ENCODE results near the gene RPL5.
"Not testable (repeated sequence)": the region's sequence is repeated elsewhere in the genome, so short reads cannot be mapped to it uniquely, and the experiment has no call there.

RPL5 gene

DNA sequence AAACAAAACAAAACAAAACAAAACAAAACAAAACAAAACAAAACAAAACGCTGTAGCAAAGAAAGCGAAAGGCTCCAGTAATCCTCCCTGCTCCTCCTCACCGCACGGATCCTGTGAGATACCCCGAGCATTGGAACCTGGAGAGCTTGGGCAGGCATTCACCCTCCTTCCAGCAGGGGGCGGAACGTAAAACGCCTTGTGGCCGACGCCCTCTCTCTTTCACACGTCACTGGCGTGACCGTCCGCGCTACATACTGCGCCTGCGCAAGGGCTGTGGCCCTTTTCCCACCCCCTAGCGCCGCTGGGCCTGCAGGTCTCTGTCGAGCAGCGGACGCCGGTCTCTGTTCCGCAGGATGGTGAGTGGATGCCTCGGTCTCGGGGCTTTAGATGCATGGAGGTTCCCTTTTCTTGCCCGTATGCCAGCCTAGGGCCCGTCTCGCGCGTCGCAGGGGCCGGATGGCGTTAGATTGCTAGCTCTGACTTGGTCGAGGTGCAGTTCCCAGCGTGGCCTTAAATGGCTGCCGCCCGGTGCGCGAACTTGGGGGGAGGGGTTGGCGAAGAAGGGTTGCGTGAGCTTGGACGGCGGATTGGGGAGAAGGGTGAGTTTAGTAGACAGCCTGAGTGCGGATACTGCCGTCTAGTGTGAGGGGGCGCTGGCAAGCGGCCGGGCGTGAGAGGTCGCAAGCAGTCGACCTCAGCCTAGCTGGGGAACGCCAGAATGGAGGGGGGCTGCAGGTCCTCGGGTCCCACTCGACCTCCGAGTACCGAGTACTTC lies at the start of gene RPL5:
RPL5 (plus strand) TSS at position 279 of the 775 bp plus-strand sequence; CDS start at position 354, 75 bp downstream.
- Histone ChIP-seq H3K4me3 (IDR thresholded peaks at IDR 0.05; ENCODE audit: insufficient read depth, low read depth, low read length) (peak within 1 kb of the TSS; percentile 68), H2AFZ (ENCODE audit: low read depth) (peak within 1 kb of the TSS; percentile 61), H3K36me3 (ENCODE audit: insufficient read depth) (peaks cover 18% of the 10 kb centered on the region; the same call in 1 of the 2 replicates), H3K4me1 (ENCODE audit: low read depth, poor library complexity, severe bottlenecking) (peaks cover 36% of the 10 kb centered on the region), H3K27ac (peak within 1 kb of the TSS; percentile 87), H3K9ac (peak within 1 kb of the TSS; percentile 97), H3K79me2 (ENCODE audit: insufficient read depth, low read depth) (peaks cover 51% of the 10 kb centered on the region), H3K4me2 (peak within 1 kb of the TSS; percentile 98), H3K27me3 (ENCODE audit: insufficient read depth, low read depth) (no peaks in the 10 kb centered on the region), H4K20me1 (ENCODE audit: insufficient read depth) (peaks cover 25% of the 10 kb centered on the region; the same call in 1 of the 2 replicates)
- TF ChIP-seq, protein P1, sequence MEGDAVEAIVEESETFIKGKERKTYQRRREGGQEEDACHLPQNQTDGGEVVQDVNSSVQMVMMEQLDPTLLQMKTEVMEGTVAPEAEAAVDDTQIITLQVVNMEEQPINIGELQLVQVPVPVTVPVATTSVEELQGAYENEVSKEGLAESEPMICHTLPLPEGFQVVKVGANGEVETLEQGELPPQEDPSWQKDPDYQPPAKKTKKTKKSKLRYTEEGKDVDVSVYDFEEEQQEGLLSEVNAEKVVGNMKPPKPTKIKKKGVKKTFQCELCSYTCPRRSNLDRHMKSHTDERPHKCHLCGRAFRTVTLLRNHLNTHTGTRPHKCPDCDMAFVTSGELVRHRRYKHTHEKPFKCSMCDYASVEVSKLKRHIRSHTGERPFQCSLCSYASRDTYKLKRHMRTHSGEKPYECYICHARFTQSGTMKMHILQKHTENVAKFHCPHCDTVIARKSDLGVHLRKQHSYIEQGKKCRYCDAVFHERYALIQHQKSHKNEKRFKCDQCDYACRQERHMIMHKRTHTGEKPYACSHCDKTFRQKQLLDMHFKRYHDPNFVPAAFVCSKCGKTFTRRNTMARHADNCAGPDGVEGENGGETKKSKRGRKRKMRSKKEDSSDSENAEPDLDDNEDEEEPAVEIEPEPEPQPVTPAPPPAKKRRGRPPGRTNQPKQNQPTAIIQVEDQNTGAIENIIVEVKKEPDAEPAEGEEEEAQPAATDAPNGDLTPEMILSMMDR (conservative IDR thresholded peaks at IDR 0.05; ENCODE audit: low read depth, low read length) = peak; percentile 63

DNA sequence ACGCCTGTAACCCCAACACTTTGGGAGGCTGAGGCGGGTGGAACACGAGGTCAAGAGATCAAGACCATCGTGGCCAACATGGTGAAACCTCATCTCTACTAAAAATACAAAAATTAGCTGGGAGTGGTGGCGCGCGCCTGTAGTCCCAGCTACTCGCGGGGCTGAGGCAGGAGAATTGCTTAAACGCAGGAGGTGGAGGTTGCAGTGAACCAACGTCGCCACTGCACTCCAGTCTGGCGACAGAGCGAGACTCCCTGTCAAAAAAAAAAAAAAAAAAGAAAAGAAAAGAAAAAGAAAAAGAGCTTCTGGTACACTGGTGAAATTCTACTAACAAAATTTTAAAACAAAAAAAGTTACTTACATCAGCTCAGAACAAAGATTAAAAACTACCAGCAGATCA lies 48.3 kb upstream of the RPL5 start:
- Histone ChIP-seq H3K79me2 (ENCODE audit: insufficient read depth, low read depth) (peaks cover 12% of the 10 kb centered on the region; the same call in 1 of the 2 replicates), H3K4me2 (peak overlapping the region; percentile 92), H3K4me3 (IDR thresholded peaks at IDR 0.05; ENCODE audit: insufficient read depth, low read depth, low read length) (peak overlapping the region; percentile 26), H3K27ac (peak overlapping the region; percentile 81; the same call in 1 of the 2 replicates), H3K9ac (peak overlapping the region; percentile 65; the same call in 1 of the 2 replicates), H2AFZ (ENCODE audit: low read depth) (peak overlapping the region; percentile 83; the same call in 1 of the 2 replicates)
- H3K4me1 ChIP-seq (ENCODE audit: low read depth, poor library complexity, severe bottlenecking); H4K20me1 ChIP-seq (ENCODE audit: insufficient read depth); H3K36me3 ChIP-seq (ENCODE audit: insufficient read depth); H3K27me3 ChIP-seq (ENCODE audit: insufficient read depth, low read depth): not testable (repeated sequence)

DNA sequence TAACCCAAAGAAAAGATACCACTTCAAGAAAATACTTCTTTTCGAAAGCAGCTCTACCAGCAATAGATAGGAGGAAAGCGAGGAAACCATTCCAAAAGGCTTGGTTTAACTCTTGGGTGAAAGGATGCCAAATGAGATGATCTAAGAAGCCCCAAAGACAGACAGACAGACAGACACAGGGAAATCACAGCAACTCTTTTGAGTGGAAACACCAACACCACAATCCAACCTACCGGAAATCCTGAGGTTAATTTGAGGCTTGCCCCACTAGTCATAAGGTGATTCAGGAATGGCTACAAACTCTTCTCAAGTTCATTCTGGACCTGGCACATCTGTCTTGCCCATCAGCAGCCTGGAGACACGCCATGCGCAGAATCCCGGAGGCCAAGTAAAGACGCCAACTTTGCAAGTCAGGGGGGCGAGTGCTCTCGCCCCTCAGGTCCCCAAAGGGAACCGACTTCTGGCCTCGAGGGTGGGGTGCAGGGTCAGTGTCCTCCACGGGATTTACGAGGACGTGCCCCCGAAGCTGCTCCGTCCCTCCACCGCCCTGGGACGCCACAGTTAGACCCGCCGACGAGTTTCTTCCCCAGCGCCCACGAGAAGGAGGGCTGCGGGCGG lies 47.7 kb upstream of the RPL5 start:
- peak overlapping the region; percentile 65 for H3K9ac ChIP-seq
- peaks cover 12% of the 10 kb centered on the region; the same call in 1 of the 2 replicates for H3K79me2 ChIP-seq (ENCODE audit: insufficient read depth, low read depth)
- peak overlapping the region; percentile 81 for H3K27ac ChIP-seq
- H3K4me2 ChIP-seq = peak overlapping the region; percentile 92
- no peaks in the 10 kb centered on the region for H3K27me3 ChIP-seq (ENCODE audit: insufficient read depth, low read depth)
- H2AFZ ChIP-seq (ENCODE audit: low read depth) = peak overlapping the region; percentile 83; the same call in 1 of the 2 replicates
- H3K4me1 ChIP-seq (ENCODE audit: low read depth, poor library complexity, severe bottlenecking) = no peaks in the 10 kb centered on the region
- peak overlapping the region; percentile 26 for H3K4me3 ChIP-seq (IDR thresholded peaks at IDR 0.05; ENCODE audit: insufficient read depth, low read depth, low read length)
- H3K36me3 ChIP-seq (ENCODE audit: insufficient read depth) = no peaks in the 10 kb centered on the region
- H4K20me1 ChIP-seq (ENCODE audit: insufficient read depth) = no peaks in the 10 kb centered on the region
- TF ChIP-seq, protein P1 (conservative IDR thresholded peaks at IDR 0.05; ENCODE audit: low read depth, low read length) = no peak

DNA sequence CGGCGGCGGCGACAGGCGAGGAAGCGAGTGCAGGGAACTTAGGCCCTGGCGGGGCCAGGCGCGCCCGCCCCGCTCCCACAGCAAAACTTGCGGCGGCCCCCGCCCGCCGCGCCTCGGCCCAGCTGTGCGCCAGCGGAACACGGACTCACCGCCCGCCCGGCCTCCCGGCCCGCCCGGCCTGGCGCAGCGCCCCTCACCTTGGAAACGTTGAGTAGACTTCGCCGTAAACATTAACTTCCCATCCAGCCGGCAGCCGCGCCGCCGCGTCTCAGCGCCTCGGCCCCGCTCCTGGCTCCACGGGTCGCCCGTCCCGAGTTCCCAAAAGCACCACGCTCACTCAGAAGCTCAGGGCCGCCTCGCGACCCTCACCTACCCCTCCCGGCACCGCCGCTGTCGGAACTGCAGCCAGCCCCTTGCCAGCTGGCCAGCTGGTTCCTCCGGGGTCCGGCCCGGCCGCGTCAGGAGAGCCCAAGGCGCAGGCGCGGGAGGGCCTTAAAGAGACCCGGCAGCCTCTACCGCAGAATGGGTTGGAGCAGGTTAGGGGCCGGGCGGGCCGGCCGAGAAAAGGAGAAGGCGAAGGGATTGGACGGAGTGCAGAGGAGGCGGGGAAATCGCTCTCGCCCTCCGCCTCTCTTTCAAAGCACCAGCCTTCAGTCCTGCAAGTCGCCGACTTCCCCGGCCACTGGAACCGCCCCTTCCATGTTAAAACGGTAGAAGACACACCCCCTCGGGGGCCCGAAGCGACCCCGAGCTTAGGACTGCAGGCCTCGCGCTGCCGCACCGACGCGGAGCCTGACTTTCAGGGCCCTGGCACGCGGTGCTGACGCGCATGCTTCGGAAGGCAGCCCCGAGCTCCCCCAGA lies 47.0 kb upstream of the RPL5 start, which contains the start of gene EVI5:
EVI5 (minus strand) TSS at position 470 of the 862 bp plus-strand sequence. CDS start 48,562 bp downstream, outside the sequence.
- Histone ChIP-seq H3K27ac (peak within 1 kb of the TSS; percentile 81), H3K27me3 (ENCODE audit: insufficient read depth, low read depth) (no peaks in the 10 kb centered on the region), H3K4me2 (peak within 1 kb of the TSS; percentile 92), H3K36me3 (ENCODE audit: insufficient read depth) (no peaks in the 10 kb centered on the region), H3K9ac (peak within 1 kb of the TSS; percentile 65), H2AFZ (ENCODE audit: low read depth) (peak within 1 kb of the TSS; percentile 83), H4K20me1 (ENCODE audit: insufficient read depth) (no peaks in the 10 kb centered on the region), H3K4me1 (ENCODE audit: low read depth, poor library complexity, severe bottlenecking) (no peaks in the 10 kb centered on the region), H3K79me2 (ENCODE audit: insufficient read depth, low read depth) (peaks cover 12% of the 10 kb centered on the region; the same call in 1 of the 2 replicates), H3K4me3 (IDR thresholded peaks at IDR 0.05; ENCODE audit: insufficient read depth, low read depth, low read length) (peak within 1 kb of the TSS; percentile 26)
- TF ChIP-seq, protein P1 (conservative IDR thresholded peaks at IDR 0.05; ENCODE audit: low read depth, low read length) = no peak
